Uterus (tissue), 4 donors: ENCODE results near the gene PCLO. TPM values are rescaled to one million over a fixed set of nuclear protein-coding genes. Genes with fewer than 3 reads are reported as not detected.

ENCODE experiments used
- DNase-seq, 2 donors: peaks; one replicate each; pipeline ENCODE4 v3.0.0-alpha.2; 2019 to 2020
- H3K27ac ChIP-seq, 2 donors: fragments of 200-600 bp; sonication (generic); 1 replicate in 1 of 2; 2 replicates in 1 of 2; pipeline ENCODE4 v1.5.1; 2016 to 2018
- H3K27me3 ChIP-seq, 2 donors: fragments of 200-600 bp; sonication (generic); one replicate each; pipeline ENCODE4 v1.5.1; 2018 to 2019; ENCODE audit warnings: control low read depth in 1 of 2
- H3K36me3 ChIP-seq, 2 donors: fragments of 200-600 bp; sonication (generic); one replicate each; pipeline ENCODE4 v1.5.1; 2019; ENCODE audit warnings: control low read depth in 1 of 2
- H3K4me1 ChIP-seq, 2 donors: fragments of 200-600 bp; sonication (generic); one replicate each; pipeline ENCODE4 v1.5.1; 2018 to 2019; ENCODE audit warnings: control low read depth in 1 of 2
- H3K4me3 ChIP-seq, 2 donors: fragments of 200-600 bp; sonication (generic); 1 replicate in 1 of 2; 2 replicates in 1 of 2; pipeline ENCODE4 v1.5.1; 2018 to 2019; ENCODE audit warnings: mild to moderate bottlenecking in 1 of 2
- H3K9me3 ChIP-seq, 2 donors: fragments of 200-600 bp; sonication (generic); one replicate each; pipeline ENCODE4 v1.5.1; 2019; ENCODE audit warnings: control low read depth in 1 of 2
- CTCF ChIP-seq, 4 experiments: fragments of 200-600 bp in 2 of 4; fragments of 450-650 bp in 2 of 4; sonication (generic) in 2 of 4; IDR thresholded peaks; one replicate each; pipeline ENCODE4 v1.5.1; 2016 to 2019; ENCODE audit warnings: antibody characterized with exemption in 4 of 4, mild to moderate bottlenecking in 2 of 4, moderate library complexity in 1 of 4
- POLR2A ChIP-seq, 2 donors: fragments of 450-650 bp; IDR thresholded peaks; one replicate each; pipeline ENCODE4 v1.6.1; 2016; ENCODE audit warnings: antibody characterized with exemption in 2 of 2, mild to moderate bottlenecking in 1 of 2, moderate library complexity in 1 of 2
- intact Hi-C: fragments of 100-400 bp; cut with DNase I; formaldehyde crosslinking; loops from one replicate; pipeline ENCODE4 v1.15.1; 2023; ENCODE audit warnings: low total_unique reads
- total RNA-seq, 4 donors: library from RNA; depleted of rRNA in 3 of 4; stranded (reverse); fragments of >200 nt in 3 of 4; gene quantifications; one replicate each; pipeline versions ENCODE4 v1.1.0 to v1.2.4, GENCODE V29; 2014 to 2023
- donor health status: DM: yes; HTN: yes; CAD: no.

Gene PCLO
- total RNA-seq, 4 donors from 2014 or later = 0.26 to 4.4 (median 1.4) TPM

GRCh38 chr7:83155407-83155806 lies 7.3 kb downstream of the PCLO start:
- no peak overlapping the region for H3K4me3 ChIP-seq
- TF ChIP-seq POLR2A (IDR thresholded peaks at IDR 0.05) (no peak), CTCF (IDR thresholded peaks at IDR 0.05) (no peak)
- no peaks in the 10 kb centered on the region for H3K4me1 ChIP-seq
- no peaks in the 10 kb centered on the region for H3K36me3 ChIP-seq
- H3K9me3 ChIP-seq = no peaks in the 10 kb centered on the region
- H3K27ac ChIP-seq = no peak overlapping the region
- DNase-seq = no peak
- H3K27me3 ChIP-seq = no peaks in the 10 kb centered on the region
- intact Hi-C loops = no loop called here

GRCh38 chr7:83153419-83153818 lies 9.3 kb downstream of the PCLO start:
- H3K27me3 ChIP-seq = no peaks in the 10 kb centered on the region
- H3K27ac ChIP-seq = no peak overlapping the region
- H3K36me3 ChIP-seq = no peaks in the 10 kb centered on the region
- H3K4me3 ChIP-seq = no peak overlapping the region
- DNase-seq = no peak
- TF ChIP-seq CTCF (IDR thresholded peaks at IDR 0.05) (no peak), POLR2A (IDR thresholded peaks at IDR 0.05) (no peak)
- no peaks in the 10 kb centered on the region for H3K4me1 ChIP-seq
- intact Hi-C loops = no loop called here
- no peaks in the 10 kb centered on the region for H3K9me3 ChIP-seq

DNA sequence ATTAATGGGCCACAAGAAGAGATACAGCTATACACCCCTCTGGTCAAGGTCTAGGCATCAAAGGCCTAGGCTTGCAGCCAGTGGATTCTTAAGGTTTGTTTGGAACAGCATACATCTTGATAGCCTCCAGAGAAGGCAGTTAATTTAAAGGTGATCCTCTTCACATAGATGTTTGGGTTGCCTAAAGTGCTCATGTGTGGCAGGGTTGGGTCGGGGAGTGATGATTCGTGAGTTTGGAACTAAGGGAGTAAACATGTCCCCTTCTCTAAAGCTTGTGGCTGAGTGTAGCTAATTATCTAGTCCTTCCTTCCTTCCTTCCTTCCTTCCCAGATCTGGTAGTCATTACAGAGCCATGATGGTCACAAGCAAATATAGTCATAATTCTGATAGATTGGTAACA lies 12.4 kb downstream of the PCLO start:
- Histone ChIP-seq H3K27ac (no peak overlapping the region), H3K4me3 (no peak overlapping the region), H3K36me3 (no peaks in the 10 kb centered on the region), H3K9me3 (no peaks in the 10 kb centered on the region), H3K27me3 (no peaks in the 10 kb centered on the region), H3K4me1 (no peaks in the 10 kb centered on the region)
- no peak for TF ChIP-seq POLR2A (IDR thresholded peaks at IDR 0.05)
- no peak for TF ChIP-seq CTCF (IDR thresholded peaks at IDR 0.05)
- intact Hi-C loops = no loop called here
- no peak for DNase-seq

GRCh38 chr7:83149466-83149865 lies 13.2 kb downstream of the PCLO start:
- Histone ChIP-seq H3K4me1 (no peaks in the 10 kb centered on the region), H3K27ac (no peak overlapping the region), H3K27me3 (no peaks in the 10 kb centered on the region), H3K4me3 (no peak overlapping the region), H3K36me3 (no peaks in the 10 kb centered on the region), H3K9me3 (no peaks in the 10 kb centered on the region)
- no peak for DNase-seq
- TF ChIP-seq POLR2A (IDR thresholded peaks at IDR 0.05) = no peak
- no peak for TF ChIP-seq CTCF (IDR thresholded peaks at IDR 0.05)
- intact Hi-C loops = no loop called here

- no peaks in the 10 kb centered on the region for H3K4me1 ChIP-seq
- no peak for DNase-seq
- no peaks in the 10 kb centered on the region for H3K27me3 ChIP-seq
- H3K4me3 ChIP-seq = no peak overlapping the region
- H3K9me3 ChIP-seq = no peaks in the 10 kb centered on the region
- intact Hi-C loops = no loop called here
- no peaks in the 10 kb centered on the region for H3K36me3 ChIP-seq
- H3K27ac ChIP-seq = no peak overlapping the region
- no peak for TF ChIP-seq CTCF (IDR thresholded peaks at IDR 0.05)
- TF ChIP-seq POLR2A (IDR thresholded peaks at IDR 0.05) = no peak
Measured at GRCh38 chr7:83148776-83149175, 13.9 kb downstream of the PCLO start.
